BJ (cell line): ENCODE data around the gene DDX42. TPM values are rescaled to one million over a fixed set of nuclear protein-coding genes. Genes with fewer than 3 reads are reported as not detected.
"Not testable (repeated sequence)": the region's sequence is repeated elsewhere in the genome, so short reads cannot be mapped to it uniquely, and the experiment has no call there.

Experiments
- CTCF ChIA-PET: fragments of 350-600 bp; formaldehyde crosslinking; extraction: SDS; loops from one replicate; lab custom pipeline; 2021; ENCODE audit warnings: antibody characterized with exemption, inconsistent platforms; lab: Yijun Ruan, JAX
- POLR2A ChIA-PET: fragments of 300-600 bp; sonication (Branson Sonifier 250); formaldehyde crosslinking; extraction: SDS; loops from one replicate; lab custom pipeline; 2021; ENCODE audit warnings: antibody characterized with exemption; lab: Charles Lee
- DNase-seq: peaks from one replicate; pipeline ENCODE4 v3.0.0-alpha.2; 2011; ENCODE audit warnings: low read depth
- H3K27me3 ChIP-seq: 2 replicates; pipeline ENCODE4 v1.6.0; 2011; ENCODE audit warnings: low read length; ENCODE audit not compliant: control insufficient read depth, insufficient read depth
- H3K36me3 ChIP-seq: 2 replicates; pipeline ENCODE4 v1.5.1; 2011; ENCODE audit warnings: low read length; ENCODE audit not compliant: control insufficient read depth, insufficient read depth
- H3K4me3 ChIP-seq: 2 replicates; pipeline ENCODE4 v1.5.1; 2011; ENCODE audit warnings: low read depth, mild to moderate bottlenecking, control low read depth, low read length
- CTCF ChIP-seq: IDR thresholded peaks from 2 replicates; pipeline ENCODE4 v1.5.1; 2011; ENCODE audit warnings: low read depth, mild to moderate bottlenecking, control low read depth, inconsistent platforms, low read length, moderate library complexity; ENCODE audit not compliant: insufficient read depth
- polyA plus RNA-seq: library from polyadenylated mRNA; depleted of rRNA; stranded (reverse); fragments of >200 nt; gene quantifications from 2 replicates; pipeline ENCODE4 v1.2.3, GENCODE V29; 2011

The DDX42 gene
- polyA plus RNA-seq, 1 experiment: 56.3 TPM

- ChIA-PET POLR2A (no interaction called here), CTCF (interaction anchor here (1.6 to 1.8 kb wide), 2 partner anchors 26 to 28 kb away, joined by 3 to 5 read pairs; no protein-coding TSS in a partner anchor)
- Histone ChIP-seq H3K27me3 (no peaks in the 10 kb centered on the region), H3K36me3 (no peaks in the 10 kb centered on the region), H3K4me3 (peak overlapping the region; percentile 82)
- no peak for TF ChIP-seq CTCF
- DNase-seq: no peak
Measured at GRCh38 chr17:63842173-63842539, 68.2 kb downstream of the DDX42 start.

GRCh38 chr17:63842540-63843386, 68.8 kb downstream of the DDX42 start, which contains the start of gene SMARCD2:
SMARCD2 (minus strand) TSS chr17:63842685; CDS start chr17:63842674, 11 bp downstream.
- Histone ChIP-seq H3K27me3 (no peaks in the 10 kb centered on the region), H3K36me3 (no peaks in the 10 kb centered on the region), H3K4me3 (peak within 1 kb of the TSS; percentile 82)
- CTCF ChIA-PET: interaction anchor here (0.7 to 1.8 kb wide), 7 partner anchors 24 to 374 kb away, joined by 3 to 5 read pairs (median 3); no protein-coding TSS in a partner anchor
- peak; percentile 91 for DNase-seq
- POLR2A ChIA-PET: no interaction called here
- TF ChIP-seq CTCF: no peak

- CTCF ChIA-PET: interaction anchor here (0.7 to 1.8 kb wide), 7 partner anchors 22 to 375 kb away, joined by 3 to 6 read pairs (median 4); no protein-coding TSS in a partner anchor
- POLR2A ChIA-PET: interaction anchor here (0.6 kb wide), 1 partner anchor 15 kb away, joined by 6 read pairs; no protein-coding TSS in a partner anchor
- not testable (repeated sequence) for H3K27me3 ChIP-seq, H3K36me3 ChIP-seq, DNase-seq
- H3K4me3 ChIP-seq: peak overlapping the region; percentile 35
Measured at GRCh38 chr17:63843387-63843888, 69.5 kb downstream of the DDX42 start.

GRCh38 chr17:63843910-63844677, 70.1 kb downstream of the DDX42 start:
- DNase-seq: no peak
- no peaks in the 10 kb centered on the region for H3K36me3 ChIP-seq
- ChIA-PET CTCF (interaction anchor here (0.5 to 1.6 kb wide), 5 partner anchors 18 to 376 kb away, joined by 3 to 6 read pairs (median 4); no protein-coding TSS in a partner anchor), POLR2A (interaction anchor here (0.6 kb wide), 1 partner anchor 16 kb away, joined by 6 read pairs; no protein-coding TSS in a partner anchor)
- TF ChIP-seq CTCF: no peak
- H3K27me3 ChIP-seq: no peaks in the 10 kb centered on the region
- no peak overlapping the region for H3K4me3 ChIP-seq

DNA sequence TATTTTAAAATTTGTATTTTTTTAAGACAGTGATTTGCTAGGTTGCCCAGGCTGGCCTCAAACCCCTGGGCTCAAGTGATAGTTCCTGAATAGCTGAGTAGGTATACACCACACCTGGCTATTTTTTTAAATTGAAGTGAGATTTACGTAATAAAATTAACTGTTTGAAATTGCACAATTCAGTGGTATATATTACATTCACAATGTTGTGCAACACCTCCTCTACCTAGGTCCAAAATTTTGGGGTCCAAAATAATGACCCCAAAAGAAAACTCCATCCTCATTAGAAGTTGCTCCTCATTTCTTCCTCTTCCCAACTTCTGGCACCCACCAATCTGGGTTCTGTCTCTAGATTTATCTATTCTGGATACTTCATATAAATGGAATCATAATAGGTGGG, 71.5 kb downstream of the DDX42 start:
- Histone ChIP-seq H3K36me3 (no peaks in the 10 kb centered on the region), H3K27me3 (no peaks in the 10 kb centered on the region), H3K4me3 (no peak overlapping the region)
- ChIA-PET CTCF (interaction anchor here (1.1 kb wide), 1 partner anchor 24 kb away, joined by 3 read pairs; no protein-coding TSS in a partner anchor), POLR2A (no interaction called here)
- TF ChIP-seq CTCF: no peak
- no peak for DNase-seq
